Panc1 (cell line): ENCODE data around the gene ABHD8. TPM values are rescaled to one million over a fixed set of nuclear protein-coding genes. Genes with fewer than 3 reads are reported as not detected.

Experiments
- ATAC-seq: fragments of 200-7000 bp; cut with Tn5 transposase; 2 replicates; pipeline ENCODE4 v1.9.1; 2020; ENCODE audit warnings: mild to moderate bottlenecking, moderate library complexity
- BruUV-seq: library from RNA; stranded (reverse); fragments of 400-500 nt; replicated peaks from 2 replicates; lab custom pipeline; 2021; lab: Mats Ljungman, UMichigan
- CTCF ChIA-PET: fragments of 300-600 bp; sonication (Branson Sonifier 250); formaldehyde crosslinking; loops from one replicate; lab custom pipeline; 2022; ENCODE audit warnings: antibody characterized with exemption; lab: Charles Lee
- POLR2A ChIA-PET: fragments of 300-600 bp; sonication (Branson Sonifier 250); formaldehyde crosslinking; loops from one replicate; lab custom pipeline; 2022; ENCODE audit warnings: antibody characterized with exemption; lab: Charles Lee
- DNase-seq: peaks from one replicate; pipeline ENCODE4 v3.0.0-alpha.2; 2010; ENCODE audit warnings: low read depth, low spot score
- H3K27ac ChIP-seq: 2 replicates; pipeline ENCODE4 v1.5.1; 2011; ENCODE audit warnings: mild to moderate bottlenecking, low read length, inconsistent platforms
- H3K27me3 ChIP-seq: fragments of 200-500 bp; sonication (Bioruptor generic); 2 replicates; pipeline ENCODE4 v1.6.0; 2014; ENCODE audit warnings: low read length, inconsistent platforms; ENCODE audit not compliant: control insufficient read depth, insufficient read depth
- H3K36me3 ChIP-seq: fragments of 200-500 bp; sonication (Bioruptor generic); 2 replicates; pipeline ENCODE4 v1.5.1; 2014; ENCODE audit warnings: inconsistent platforms, mild to moderate bottlenecking, low read length, moderate library complexity; ENCODE audit not compliant: control insufficient read depth, insufficient read depth
- H3K4me1 ChIP-seq: 2 replicates; pipeline ENCODE4 v1.5.1; 2011; ENCODE audit warnings: inconsistent platforms, mild to moderate bottlenecking, low read length, moderate library complexity; ENCODE audit not compliant: control insufficient read depth, insufficient read depth
- H3K4me3 ChIP-seq, 2 experiments: 2 replicates each; pipeline ENCODE4 v1.5.1; 2011 to 2012; ENCODE audit warnings: low read depth in 2 of 2, low read length in 2 of 2, mild to moderate bottlenecking in 2 of 2, inconsistent platforms in 1 of 2, moderate library complexity in 1 of 2
- H3K9me3 ChIP-seq: fragments of 200-500 bp; sonication (Bioruptor generic); 2 replicates; pipeline ENCODE4 v1.5.1; 2014; ENCODE audit warnings: low read depth, mild to moderate bottlenecking, inconsistent platforms, low read length, moderate library complexity; ENCODE audit not compliant: control insufficient read depth, insufficient read depth
- POLR2AphosphoS5 ChIP-seq: IDR thresholded peaks from 2 replicates; pipeline ENCODE4 v1.6.1; 2012; ENCODE audit warnings: mild to moderate bottlenecking, low read depth, low read length, moderate library complexity
- REST ChIP-seq, 2 experiments: IDR thresholded peaks; 2 replicates each; pipeline ENCODE4 v1.6.1; 2011 to 2012; ENCODE audit warnings: low read depth in 2 of 2, control low read depth in 1 of 2, low read length in 1 of 2, mild to moderate bottlenecking in 1 of 2, moderate library complexity in 1 of 2; ENCODE audit not compliant: insufficient read depth in 1 of 2
- SIN3A ChIP-seq: IDR thresholded peaks from 2 replicates; pipeline ENCODE4 v1.6.1; 2012; ENCODE audit warnings: low read depth, mild to moderate bottlenecking, low read length, moderate library complexity, borderline replicate concordance; ENCODE audit not compliant: insufficient read depth
- TCF7L2 ChIP-seq: IDR thresholded peaks from 2 replicates; pipeline ENCODE4 v1.6.1; 2011; ENCODE audit warnings: mild to moderate bottlenecking, low read depth, low read length, inconsistent platforms
- in situ Hi-C: cut with HindIII; loops from 2 replicates; pipeline ENCODE4 v1.10.0; 2016; ENCODE audit warnings: low sequenced_read_pairs, low pct_unique_long_range_greater_than_20kb
- intact Hi-C: fragments of 100-400 bp; cut with micrococcal nuclease; formaldehyde crosslinking; loops from one replicate; pipeline ENCODE4 v1.10.0; 2022; ENCODE audit not compliant: unreplicated experiment
- total RNA-seq: library from RNA; stranded (reverse); gene quantifications from one replicate; pipeline ENCODE4 v1.2.1, GENCODE V29; 2021; ENCODE audit not compliant: unreplicated experiment
- TF ChIP-seq, protein P1 (sequence below): fragments of 450-650 bp; IDR thresholded peaks from 2 replicates; pipeline ENCODE4 v1.5.1; 2017; ENCODE audit warnings: mild to moderate bottlenecking

The ABHD8 gene
- total RNA-seq, 1 experiment from 2014 or later, result 19.6 TPM

DNA sequence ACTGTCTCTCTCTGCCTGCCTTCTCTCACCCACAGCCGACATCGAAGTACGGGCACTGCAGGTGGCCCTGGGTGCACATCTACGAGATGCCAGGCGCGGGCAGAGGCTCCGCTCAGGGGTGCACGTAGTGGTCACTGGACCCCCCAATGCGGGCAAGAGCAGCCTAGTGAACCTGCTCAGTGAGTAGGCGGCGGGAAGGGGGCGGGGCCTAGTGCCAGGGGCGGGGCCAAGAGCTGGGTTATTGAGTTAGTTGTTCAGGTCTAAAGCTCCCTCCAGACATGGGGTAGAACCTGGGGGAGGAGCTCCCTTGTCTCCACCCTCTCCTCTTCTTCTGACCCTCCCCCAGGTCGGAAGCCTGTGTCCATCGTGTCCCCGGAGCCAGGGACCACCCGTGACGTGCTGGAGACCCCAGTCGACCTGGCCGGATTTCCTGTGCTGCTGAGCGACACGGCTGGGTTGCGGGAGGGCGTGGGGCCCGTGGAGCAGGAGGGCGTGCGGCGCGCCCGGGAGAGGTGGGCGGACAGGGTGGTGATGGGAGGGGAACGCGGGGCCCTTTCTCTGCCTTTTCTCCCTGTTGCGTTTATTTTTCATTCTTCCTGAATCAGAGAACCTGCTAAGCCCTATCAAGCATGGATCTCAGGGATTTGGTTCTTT lies 36.0 kb upstream of the ABHD8 start:
- TF ChIP-seq, protein P1, sequence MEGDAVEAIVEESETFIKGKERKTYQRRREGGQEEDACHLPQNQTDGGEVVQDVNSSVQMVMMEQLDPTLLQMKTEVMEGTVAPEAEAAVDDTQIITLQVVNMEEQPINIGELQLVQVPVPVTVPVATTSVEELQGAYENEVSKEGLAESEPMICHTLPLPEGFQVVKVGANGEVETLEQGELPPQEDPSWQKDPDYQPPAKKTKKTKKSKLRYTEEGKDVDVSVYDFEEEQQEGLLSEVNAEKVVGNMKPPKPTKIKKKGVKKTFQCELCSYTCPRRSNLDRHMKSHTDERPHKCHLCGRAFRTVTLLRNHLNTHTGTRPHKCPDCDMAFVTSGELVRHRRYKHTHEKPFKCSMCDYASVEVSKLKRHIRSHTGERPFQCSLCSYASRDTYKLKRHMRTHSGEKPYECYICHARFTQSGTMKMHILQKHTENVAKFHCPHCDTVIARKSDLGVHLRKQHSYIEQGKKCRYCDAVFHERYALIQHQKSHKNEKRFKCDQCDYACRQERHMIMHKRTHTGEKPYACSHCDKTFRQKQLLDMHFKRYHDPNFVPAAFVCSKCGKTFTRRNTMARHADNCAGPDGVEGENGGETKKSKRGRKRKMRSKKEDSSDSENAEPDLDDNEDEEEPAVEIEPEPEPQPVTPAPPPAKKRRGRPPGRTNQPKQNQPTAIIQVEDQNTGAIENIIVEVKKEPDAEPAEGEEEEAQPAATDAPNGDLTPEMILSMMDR, result no peak
- TF ChIP-seq POLR2AphosphoS5 (no peak), TCF7L2 (no peak), REST (IDR thresholded peaks at IDR 0.05; ENCODE audit: insufficient read depth in 1 of 2, low read depth in 2 of 2, low read length in 1 of 2) (no peak), SIN3A (no peak)
- H3K4me1 ChIP-seq, result peaks cover 10% of the 10 kb centered on the region
- H3K4me3 ChIP-seq, result no peak overlapping the region
- POLR2A ChIA-PET, result no interaction called here
- in situ Hi-C loops (no loop called here), intact Hi-C loops (no loop called here)
- no peak for DNase-seq
- no peak overlapping the region for H3K27ac ChIP-seq
- BruUV-seq, result no TSS peak
- CTCF ChIA-PET, result interaction anchor here (0.7 kb wide), 1 partner anchor 26 kb away, joined by 10 read pairs; no protein-coding TSS in a partner anchor
- H3K9me3 ChIP-seq, result no peaks in the 10 kb centered on the region
- H3K36me3 ChIP-seq, result peaks cover 4% of the 10 kb centered on the region; the same call in 1 of the 2 replicates
- no peaks in the 10 kb centered on the region for H3K27me3 ChIP-seq
- ATAC-seq, result no peak

DNA sequence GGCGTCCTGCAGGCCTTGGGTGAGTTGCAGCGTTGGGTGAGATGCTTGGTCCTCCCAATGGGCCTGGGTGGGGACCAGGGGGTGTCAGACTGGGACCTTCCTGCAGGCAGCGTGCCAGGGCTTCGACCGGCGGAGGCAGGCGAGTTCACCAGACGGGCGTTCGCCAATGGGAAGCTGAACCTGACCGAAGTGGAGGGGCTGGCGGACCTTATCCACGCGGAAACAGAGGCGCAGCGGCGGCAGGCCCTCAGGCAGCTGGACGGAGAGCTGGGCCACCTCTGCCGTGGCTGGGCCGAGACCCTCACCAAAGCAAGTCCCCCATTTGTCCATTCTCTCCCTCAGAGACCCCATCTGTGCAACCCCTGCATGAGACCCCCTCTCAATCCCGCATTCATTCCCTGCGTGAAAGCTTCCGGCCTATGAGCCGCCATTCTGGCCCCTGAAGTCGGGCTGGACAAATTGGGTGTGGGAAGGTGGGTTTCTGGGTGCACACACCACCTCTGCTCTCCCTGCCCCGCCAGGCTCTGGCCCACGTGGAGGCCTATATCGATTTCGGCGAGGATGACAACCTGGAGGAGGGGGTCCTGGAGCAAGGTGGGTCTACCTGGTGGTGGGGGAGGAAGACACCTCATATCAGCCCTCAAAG lies 35.3 kb upstream of the ABHD8 start:
- ATAC-seq, result no peak
- peaks cover 12% of the 10 kb centered on the region for H3K4me1 ChIP-seq
- intact Hi-C loops (no loop called here), in situ Hi-C loops (no loop called here)
- ChIA-PET POLR2A (no interaction called here), CTCF (no interaction called here)
- 0 out of 2 replicates have a peak overlapping the region, but pooled peaks have one; percentile 98 for H3K27ac ChIP-seq
- H3K9me3 ChIP-seq, result no peaks in the 10 kb centered on the region
- TF ChIP-seq TCF7L2 (no peak), REST (IDR thresholded peaks at IDR 0.05; ENCODE audit: insufficient read depth in 1 of 2, low read depth in 2 of 2, low read length in 1 of 2) (no peak), SIN3A (no peak), POLR2AphosphoS5 (no peak)
- TF ChIP-seq, protein P1, result no peak
- DNase-seq, result no peak
- H3K4me3 ChIP-seq, result peak overlapping the region; percentile 86 to 94
- BruUV-seq, result no TSS peak
- no peaks in the 10 kb centered on the region for H3K27me3 ChIP-seq
- peaks cover 7% of the 10 kb centered on the region; the same call in 1 of the 2 replicates for H3K36me3 ChIP-seq
